ENCODE data around the gene KCNC3.

KCNC3 gene

GRCh38 chr19:50321831-50322230 is 7.3 kb downstream of the KCNC3 start:
- no peak overlapping the region for H3K4me3 ChIP-seq (ENCODE audit: low read depth, low read length)
- in situ Hi-C loops (cut with HindIII; ENCODE audit: low pct_ligation_motif_present, low sequenced_read_pairs) = no loop called here
- peaks cover 4% of the 10 kb centered on the region for H3K27me3 ChIP-seq (replicated peaks)

GRCh38 chr19:50320596-50320995 is 8.6 kb downstream of the KCNC3 start:
- peaks cover 6% of the 10 kb centered on the region for H3K27me3 ChIP-seq (replicated peaks)
- H3K27ac ChIP-seq = no peak overlapping the region
- H3K36me3 ChIP-seq (replicated peaks) = no peaks in the 10 kb centered on the region
- in situ Hi-C loops (cut with HindIII; ENCODE audit: low pct_ligation_motif_present, low sequenced_read_pairs) = no loop called here
- no peak for DNase-seq
- H3K4me3 ChIP-seq (ENCODE audit: low read depth, low read length) = no peak overlapping the region
- no peak for TF ChIP-seq CTCF (IDR thresholded peaks at IDR 0.05; ENCODE audit: low read depth, low read length, missing control alignments)

More at GRCh38 chr19:50321831-50322230, 7.3 kb downstream of the KCNC3 start:
- DNase-seq = no peak
- Histone ChIP-seq H3K36me3 (replicated peaks) (no peaks in the 10 kb centered on the region), H3K27ac (no peak overlapping the region)
- no peak for TF ChIP-seq CTCF (IDR thresholded peaks at IDR 0.05; ENCODE audit: low read depth, low read length, missing control alignments)

- H3K4me3 ChIP-seq (ENCODE audit: low read depth, low read length) = no peak overlapping the region
- peaks cover 9% of the 10 kb centered on the region for H3K27me3 ChIP-seq (replicated peaks)
- no peak for DNase-seq
- no peak overlapping the region for H3K27ac ChIP-seq
- no peak for TF ChIP-seq CTCF (IDR thresholded peaks at IDR 0.05; ENCODE audit: low read depth, low read length, missing control alignments)
- H3K36me3 ChIP-seq (replicated peaks) = no peaks in the 10 kb centered on the region
- in situ Hi-C loops (cut with HindIII; ENCODE audit: low pct_ligation_motif_present, low sequenced_read_pairs) = no loop called here
Measured at GRCh38 chr19:50320051-50320450, 9.1 kb downstream of the KCNC3 start.

GRCh38 chr19:50319156-50319555 is 10.0 kb downstream of the KCNC3 start:
- Histone ChIP-seq H3K27me3 (replicated peaks) (peaks cover 14% of the 10 kb centered on the region), H3K36me3 (replicated peaks) (no peaks in the 10 kb centered on the region), H3K4me3 (ENCODE audit: low read depth, low read length) (no peak overlapping the region), H3K27ac (no peak overlapping the region)
- no peak for TF ChIP-seq CTCF (IDR thresholded peaks at IDR 0.05; ENCODE audit: low read depth, low read length, missing control alignments)
- no peak for DNase-seq
- in situ Hi-C loops (cut with HindIII; ENCODE audit: low pct_ligation_motif_present, low sequenced_read_pairs) = no loop called here

- Histone ChIP-seq H3K27me3 (replicated peaks) (peaks cover 20% of the 10 kb centered on the region), H3K27ac (no peak overlapping the region), H3K36me3 (replicated peaks) (no peaks in the 10 kb centered on the region), H3K4me3 (ENCODE audit: low read depth, low read length) (no peak overlapping the region)
- TF ChIP-seq CTCF (IDR thresholded peaks at IDR 0.05; ENCODE audit: low read depth, low read length, missing control alignments) = no peak
- no peak for DNase-seq
- in situ Hi-C loops (cut with HindIII; ENCODE audit: low pct_ligation_motif_present, low sequenced_read_pairs) = no loop called here
Measured at GRCh38 chr19:50318438-50318837, 10.7 kb downstream of the KCNC3 start.

GRCh38 chr19:50317115-50317514 is 12.1 kb downstream of the KCNC3 start:
- Histone ChIP-seq H3K4me3 (ENCODE audit: low read depth, low read length) (no peak overlapping the region), H3K36me3 (replicated peaks) (no peaks in the 10 kb centered on the region), H3K27me3 (replicated peaks) (peaks cover 26% of the 10 kb centered on the region), H3K27ac (no peak overlapping the region)
- DNase-seq = no peak
- TF ChIP-seq CTCF (IDR thresholded peaks at IDR 0.05; ENCODE audit: low read depth, low read length, missing control alignments) = no peak
- in situ Hi-C loops (cut with HindIII; ENCODE audit: low pct_ligation_motif_present, low sequenced_read_pairs) = no loop called here
